Upper lobe of left lung (tissue), 4 donors: ENCODE results near the gene C1QL1.

Source experiments
- EP300 ChIP-seq, 4 donors: sonication (generic); formaldehyde crosslinking; IDR thresholded peaks; one replicate each; pipeline ENCODE4 v1.5.1; 2017; ENCODE audit warnings: antibody characterized with exemption in 4 of 4, control low read depth in 2 of 4
- POLR2A ChIP-seq, 4 donors: fragments of 450-650 bp; IDR thresholded peaks; one replicate each; pipeline ENCODE4 v1.5.1; 2016 to 2017; ENCODE audit warnings: antibody characterized with exemption in 4 of 4, mild to moderate bottlenecking in 2 of 4
- POLR2AphosphoS5 ChIP-seq, 2 donors: sonication (generic); formaldehyde crosslinking; IDR thresholded peaks; one replicate each; pipeline ENCODE4 v1.5.1; 2017; ENCODE audit warnings: antibody characterized with exemption in 2 of 2
- TF ChIP-seq, protein P1 (sequence below), 6 experiments: fragments of 450-650 bp in 4 of 6; fragments of 200-600 bp in 2 of 6; sonication (generic) in 2 of 6; IDR thresholded peaks; one replicate each; pipeline ENCODE4 v1.5.1; 2016 to 2019; ENCODE audit warnings: antibody characterized with exemption in 6 of 6

DNA sequence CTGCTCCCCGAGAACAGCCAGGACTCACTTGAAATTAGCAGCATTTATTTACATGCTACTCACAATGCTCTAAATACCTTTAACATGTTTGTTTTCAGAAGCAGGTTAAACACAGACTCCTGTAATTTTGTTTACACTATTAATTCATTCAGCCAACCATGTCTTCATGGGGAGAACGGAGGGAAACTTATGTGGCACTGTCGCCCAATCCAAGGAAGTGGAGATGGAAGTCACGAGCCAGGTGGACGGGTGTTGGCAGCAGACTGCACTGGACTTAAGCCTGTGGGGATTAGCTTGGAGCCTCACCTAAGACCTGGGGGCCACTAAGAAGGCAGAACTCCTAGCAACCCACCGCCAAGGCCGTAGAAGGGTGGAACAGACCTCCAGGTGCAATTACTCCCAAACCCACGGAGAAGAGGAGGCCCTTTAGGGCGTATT, 44.0 kb downstream of the C1QL1 start:
- TF ChIP-seq EP300 (IDR thresholded peaks at IDR 0.05) (no peak), POLR2AphosphoS5 (IDR thresholded peaks at IDR 0.05) (no peak), POLR2A (IDR thresholded peaks at IDR 0.05) (no peak)
- TF ChIP-seq, protein P1, sequence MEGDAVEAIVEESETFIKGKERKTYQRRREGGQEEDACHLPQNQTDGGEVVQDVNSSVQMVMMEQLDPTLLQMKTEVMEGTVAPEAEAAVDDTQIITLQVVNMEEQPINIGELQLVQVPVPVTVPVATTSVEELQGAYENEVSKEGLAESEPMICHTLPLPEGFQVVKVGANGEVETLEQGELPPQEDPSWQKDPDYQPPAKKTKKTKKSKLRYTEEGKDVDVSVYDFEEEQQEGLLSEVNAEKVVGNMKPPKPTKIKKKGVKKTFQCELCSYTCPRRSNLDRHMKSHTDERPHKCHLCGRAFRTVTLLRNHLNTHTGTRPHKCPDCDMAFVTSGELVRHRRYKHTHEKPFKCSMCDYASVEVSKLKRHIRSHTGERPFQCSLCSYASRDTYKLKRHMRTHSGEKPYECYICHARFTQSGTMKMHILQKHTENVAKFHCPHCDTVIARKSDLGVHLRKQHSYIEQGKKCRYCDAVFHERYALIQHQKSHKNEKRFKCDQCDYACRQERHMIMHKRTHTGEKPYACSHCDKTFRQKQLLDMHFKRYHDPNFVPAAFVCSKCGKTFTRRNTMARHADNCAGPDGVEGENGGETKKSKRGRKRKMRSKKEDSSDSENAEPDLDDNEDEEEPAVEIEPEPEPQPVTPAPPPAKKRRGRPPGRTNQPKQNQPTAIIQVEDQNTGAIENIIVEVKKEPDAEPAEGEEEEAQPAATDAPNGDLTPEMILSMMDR (IDR thresholded peaks at IDR 0.05) = no peak
